GM12864 (cell line): ENCODE data around the gene DDRGK1.

Source experiments
- DNase-seq: peaks from one replicate; pipeline ENCODE4 v3.0.0-alpha.2; 2011; ENCODE audit warnings: low read depth
- H3K4me3 ChIP-seq: 2 replicates; pipeline ENCODE4 v1.5.1; 2011; ENCODE audit warnings: mild to moderate bottlenecking, low read depth, low read length, control low read depth
- TF ChIP-seq, protein P1 (sequence below): IDR thresholded peaks from 2 replicates; pipeline ENCODE4 v1.5.1; 2011; ENCODE audit warnings: low read depth, mild to moderate bottlenecking, moderate library complexity, low read length, control low read depth, inconsistent platforms; ENCODE audit errors: missing control alignments

Gene DDRGK1

GRCh38 chr20:3229158-3229557 is 24.7 kb upstream of the DDRGK1 start:
- no peak overlapping the region for H3K4me3 ChIP-seq
- no peak for DNase-seq
- TF ChIP-seq, protein P1, sequence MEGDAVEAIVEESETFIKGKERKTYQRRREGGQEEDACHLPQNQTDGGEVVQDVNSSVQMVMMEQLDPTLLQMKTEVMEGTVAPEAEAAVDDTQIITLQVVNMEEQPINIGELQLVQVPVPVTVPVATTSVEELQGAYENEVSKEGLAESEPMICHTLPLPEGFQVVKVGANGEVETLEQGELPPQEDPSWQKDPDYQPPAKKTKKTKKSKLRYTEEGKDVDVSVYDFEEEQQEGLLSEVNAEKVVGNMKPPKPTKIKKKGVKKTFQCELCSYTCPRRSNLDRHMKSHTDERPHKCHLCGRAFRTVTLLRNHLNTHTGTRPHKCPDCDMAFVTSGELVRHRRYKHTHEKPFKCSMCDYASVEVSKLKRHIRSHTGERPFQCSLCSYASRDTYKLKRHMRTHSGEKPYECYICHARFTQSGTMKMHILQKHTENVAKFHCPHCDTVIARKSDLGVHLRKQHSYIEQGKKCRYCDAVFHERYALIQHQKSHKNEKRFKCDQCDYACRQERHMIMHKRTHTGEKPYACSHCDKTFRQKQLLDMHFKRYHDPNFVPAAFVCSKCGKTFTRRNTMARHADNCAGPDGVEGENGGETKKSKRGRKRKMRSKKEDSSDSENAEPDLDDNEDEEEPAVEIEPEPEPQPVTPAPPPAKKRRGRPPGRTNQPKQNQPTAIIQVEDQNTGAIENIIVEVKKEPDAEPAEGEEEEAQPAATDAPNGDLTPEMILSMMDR: no peak

GRCh38 chr20:3228750-3229032 is 24.2 kb upstream of the DDRGK1 start:
- no peak overlapping the region for H3K4me3 ChIP-seq
- DNase-seq: no peak
- TF ChIP-seq, protein P1: no peak

GRCh38 chr20:3227936-3228749 is 23.7 kb upstream of the DDRGK1 start:
- no peak for DNase-seq
- TF ChIP-seq, protein P1: no peak
- H3K4me3 ChIP-seq: no peak overlapping the region

DNA sequence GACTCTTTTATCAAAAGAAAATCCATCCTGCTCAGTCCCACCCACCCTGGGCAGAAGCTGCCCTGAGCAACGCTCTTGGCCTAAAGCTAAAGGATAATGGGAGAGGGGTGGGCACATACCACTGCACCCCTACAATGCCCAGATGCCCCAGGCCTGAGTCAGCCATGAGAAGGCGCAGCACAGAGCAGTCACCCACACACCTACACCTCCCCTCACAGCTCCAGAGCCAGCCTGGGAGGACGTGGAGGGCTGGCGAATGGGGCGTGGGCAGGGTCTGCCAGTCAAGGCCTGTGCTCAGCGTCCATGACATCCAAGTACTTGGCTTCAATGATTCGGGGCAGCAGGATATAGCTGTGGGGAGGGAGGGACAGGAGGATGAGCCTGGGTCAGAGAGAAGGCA is 23.0 kb upstream of the DDRGK1 start:
- no peak for DNase-seq
- TF ChIP-seq, protein P1: no peak
- H3K4me3 ChIP-seq: no peak overlapping the region

DNA sequence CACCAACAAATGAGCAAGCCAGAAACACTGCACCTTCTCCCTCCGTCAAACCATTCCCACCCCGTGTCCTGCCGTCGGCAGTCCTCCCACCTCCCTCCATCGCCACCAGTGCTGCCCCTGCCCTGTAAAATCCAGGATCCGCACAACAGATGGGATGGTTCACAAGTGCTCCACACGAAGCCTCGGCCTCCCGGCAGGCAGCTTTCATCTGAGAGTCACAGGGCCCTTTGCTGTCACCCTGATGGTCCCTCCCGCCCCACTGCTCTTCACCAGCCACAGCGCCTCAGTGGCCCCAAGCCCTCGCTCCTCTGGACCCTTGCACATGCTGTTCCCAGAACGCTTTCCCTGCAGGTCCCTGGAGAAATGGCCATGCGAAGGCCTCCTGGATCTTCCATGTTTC is 22.4 kb upstream of the DDRGK1 start:
- TF ChIP-seq, protein P1: no peak
- DNase-seq: no peak
- no peak overlapping the region for H3K4me3 ChIP-seq

DNA sequence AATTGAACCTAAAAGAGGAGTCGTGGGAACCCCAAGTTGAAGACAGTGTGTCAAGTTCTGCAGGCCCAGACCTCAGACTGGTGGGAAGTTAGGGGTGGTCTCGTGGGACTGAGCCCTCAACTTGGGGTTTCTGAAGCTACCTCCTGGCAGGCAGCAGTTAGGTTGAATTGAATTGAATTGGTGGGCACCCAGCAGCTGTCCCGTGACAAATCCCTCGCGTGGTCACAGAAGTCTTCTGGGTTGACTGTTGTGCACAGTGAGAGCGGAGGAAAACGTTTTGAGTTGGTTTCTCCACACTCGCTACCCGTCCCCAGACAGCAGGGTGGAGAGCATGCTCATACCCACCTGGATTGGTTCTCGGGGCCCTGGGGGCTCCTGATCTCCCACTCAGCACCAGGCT is 21.6 kb upstream of the DDRGK1 start:
- no peak for DNase-seq
- no peak overlapping the region for H3K4me3 ChIP-seq
- TF ChIP-seq, protein P1: no peak

GRCh38 chr20:3224681-3225421 is 20.4 kb upstream of the DDRGK1 start:
- TF ChIP-seq, protein P1: no peak
- no peak overlapping the region for H3K4me3 ChIP-seq
- DNase-seq: no peak
